Activated T-cell treated with anti-CD3 and anti-CD28 coated beads for 48 hours (primary cell): ENCODE data around the gene TMEM119.
"Not testable (repeated sequence)": the region's sequence is repeated elsewhere in the genome, so short reads cannot be mapped to it uniquely, and the experiment has no call there.

Source experiments
- DNase-seq: peaks from one replicate; pipeline ENCODE4 v3.0.0-alpha.2; 2020; ENCODE audit warnings: low read depth

Gene TMEM119

DNA sequence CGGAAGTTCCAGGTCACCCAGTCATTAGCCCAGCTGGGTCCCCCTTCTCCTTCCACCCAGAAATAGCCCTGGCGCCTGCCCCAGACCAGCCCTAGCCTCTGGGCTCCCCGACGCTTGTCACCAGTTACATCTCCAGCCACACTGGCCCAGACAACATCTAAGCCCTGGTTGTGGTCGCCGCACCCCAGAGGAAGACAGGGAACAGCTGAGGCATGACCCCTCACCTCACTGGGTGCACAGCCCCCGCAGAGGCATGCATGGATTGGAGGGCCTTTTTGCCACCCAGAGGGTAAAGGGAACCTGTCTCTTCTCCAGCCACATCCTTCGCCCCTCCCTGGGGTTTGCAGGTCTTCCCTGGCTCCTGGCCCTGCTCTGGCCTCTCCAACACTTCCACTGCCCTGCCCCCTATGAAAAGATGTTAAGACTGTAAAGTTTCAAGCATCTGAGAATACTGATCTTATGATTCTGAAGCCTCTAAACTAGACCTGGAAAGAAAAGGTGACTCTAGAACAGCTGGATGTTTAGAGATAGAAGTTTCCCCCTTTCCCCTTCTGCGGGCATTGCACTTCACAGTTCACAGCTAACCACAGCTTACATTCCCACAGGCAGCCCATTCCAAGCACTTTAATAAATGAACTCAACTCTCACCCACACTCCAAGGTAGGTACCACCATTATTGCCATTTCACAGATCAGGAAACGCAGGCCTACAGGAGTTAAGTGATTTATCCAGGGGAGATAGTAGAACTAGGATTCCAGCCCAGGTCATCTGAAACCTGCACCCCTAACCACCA lies 14.7 kb downstream of the TMEM119 start:
- no peak for DNase-seq

DNA sequence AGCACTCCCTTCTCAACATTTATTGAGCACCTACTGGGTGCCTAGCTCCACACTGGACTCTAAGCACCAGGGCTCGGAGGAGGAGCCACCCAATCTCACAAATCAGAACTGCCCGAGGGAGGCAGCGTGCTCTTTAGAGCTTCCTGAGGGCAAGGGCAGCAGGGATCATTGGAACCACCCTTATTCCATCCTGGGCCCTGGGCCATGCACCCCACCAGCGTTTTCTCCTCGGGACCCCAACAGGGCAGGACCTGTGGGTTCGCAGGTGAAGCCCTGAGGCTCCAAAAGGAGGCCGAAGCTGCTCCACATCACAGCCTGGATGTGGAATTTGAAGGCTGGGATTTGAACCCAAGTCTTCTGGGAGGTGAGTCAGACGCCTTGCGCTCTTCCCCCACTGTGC lies 15.4 kb downstream of the TMEM119 start:
- no peak for DNase-seq

- no peak for DNase-seq
Measured at GRCh38 chr12:108581311-108582227, 16.3 kb downstream of the TMEM119 start.

DNA sequence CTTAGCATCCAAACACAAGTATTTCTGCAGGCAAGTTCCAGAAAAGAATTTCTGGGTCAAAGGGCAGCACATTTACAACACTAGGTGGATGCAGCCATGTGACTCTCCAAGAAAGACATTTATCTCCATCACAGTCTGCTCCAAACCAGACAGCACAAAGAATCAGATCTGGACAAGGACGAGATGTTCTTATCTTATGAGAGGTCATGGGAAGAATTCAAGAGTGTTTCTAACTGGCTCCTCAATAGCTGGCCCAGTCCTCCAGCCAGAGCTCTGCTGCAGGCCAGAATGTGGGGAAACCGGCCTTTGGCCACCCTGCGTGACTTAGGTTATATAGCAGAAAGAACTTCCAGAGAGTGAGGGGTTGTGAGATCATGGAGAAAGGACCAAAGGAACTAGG lies 17.4 kb downstream of the TMEM119 start:
- DNase-seq: no peak

- no peak for DNase-seq
Measured at GRCh38 chr12:108578813-108579212, 19.1 kb downstream of the TMEM119 start.

GRCh38 chr12:108578264-108578663 lies 19.6 kb downstream of the TMEM119 start:
- no peak for DNase-seq

DNA sequence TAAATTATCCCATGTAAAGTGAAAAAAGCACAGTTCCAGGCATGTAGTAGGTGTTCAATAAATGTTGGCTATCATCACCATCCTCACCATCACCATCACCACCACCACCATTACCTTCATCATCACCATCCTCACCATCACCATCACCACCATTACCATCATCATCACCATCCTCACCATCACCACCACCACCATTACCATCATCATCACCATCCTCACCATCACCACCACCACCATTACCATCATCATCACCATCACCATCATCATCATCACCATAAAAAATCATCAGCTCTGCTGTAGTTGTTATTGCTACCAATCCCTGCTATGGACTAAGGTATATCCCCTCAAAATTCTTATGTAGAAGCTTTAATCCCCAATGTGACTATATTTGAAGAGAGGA lies 20.4 kb downstream of the TMEM119 start:
- no peak for DNase-seq

GRCh38 chr12:108576660-108577234 lies 21.1 kb downstream of the TMEM119 start:
- DNase-seq: no peak

DNA sequence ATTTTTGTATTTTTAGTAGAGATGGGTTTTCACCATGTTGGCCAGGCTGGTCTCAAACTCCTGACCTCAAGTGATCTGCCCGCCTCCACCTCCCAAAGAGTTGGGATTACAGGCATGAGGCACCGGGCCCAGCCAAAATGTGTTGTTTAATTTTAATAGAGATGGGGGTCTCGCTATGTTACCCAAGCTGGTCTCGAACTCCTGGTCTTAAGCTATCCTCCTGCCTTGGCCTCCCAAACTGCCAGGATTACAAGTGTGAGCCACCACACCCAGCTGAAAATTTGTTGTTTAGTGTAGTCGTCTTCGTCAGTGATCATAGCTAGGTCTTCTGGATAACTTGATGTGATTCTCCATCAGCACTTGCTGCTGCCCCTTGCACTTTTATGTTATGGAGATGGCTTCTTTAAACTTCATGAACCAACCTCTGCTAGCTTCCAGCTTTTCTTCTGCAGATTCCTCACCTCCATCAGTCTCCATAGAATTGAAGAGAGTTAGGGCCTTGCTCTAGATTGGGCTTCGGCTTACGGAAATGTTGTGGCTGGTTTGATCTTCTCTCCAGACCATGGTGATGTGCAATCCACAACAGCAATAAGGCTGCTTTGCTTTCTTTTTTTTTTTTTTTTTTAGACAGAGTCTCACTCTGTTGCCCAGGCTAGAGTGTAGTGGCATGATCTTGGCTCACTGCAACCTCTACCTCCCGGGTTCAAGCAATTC lies 22.5 kb downstream of the TMEM119 start:
- DNase-seq: no peak

GRCh38 chr12:108574276-108574675 lies 23.6 kb downstream of the TMEM119 start:
- DNase-seq: not testable (repeated sequence)

DNA sequence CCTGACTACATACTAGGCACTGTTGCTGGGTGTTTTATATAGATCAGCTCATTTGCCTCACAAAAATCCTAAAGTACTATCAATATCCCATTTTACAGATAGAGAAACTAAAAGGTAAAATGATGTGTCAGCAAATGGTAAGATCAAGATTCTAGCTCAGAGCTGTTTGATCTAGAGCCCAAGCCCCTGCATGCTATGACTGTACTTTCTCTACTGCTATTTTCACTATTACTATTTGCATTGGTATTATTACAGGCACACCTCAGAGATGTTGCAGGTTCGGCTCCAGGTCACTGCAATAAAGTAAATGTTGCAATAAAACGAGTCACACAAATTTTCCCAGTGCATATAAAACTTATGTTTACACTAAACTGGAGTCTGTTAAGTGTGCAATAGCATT lies 24.6 kb downstream of the TMEM119 start:
- no peak for DNase-seq

DNA sequence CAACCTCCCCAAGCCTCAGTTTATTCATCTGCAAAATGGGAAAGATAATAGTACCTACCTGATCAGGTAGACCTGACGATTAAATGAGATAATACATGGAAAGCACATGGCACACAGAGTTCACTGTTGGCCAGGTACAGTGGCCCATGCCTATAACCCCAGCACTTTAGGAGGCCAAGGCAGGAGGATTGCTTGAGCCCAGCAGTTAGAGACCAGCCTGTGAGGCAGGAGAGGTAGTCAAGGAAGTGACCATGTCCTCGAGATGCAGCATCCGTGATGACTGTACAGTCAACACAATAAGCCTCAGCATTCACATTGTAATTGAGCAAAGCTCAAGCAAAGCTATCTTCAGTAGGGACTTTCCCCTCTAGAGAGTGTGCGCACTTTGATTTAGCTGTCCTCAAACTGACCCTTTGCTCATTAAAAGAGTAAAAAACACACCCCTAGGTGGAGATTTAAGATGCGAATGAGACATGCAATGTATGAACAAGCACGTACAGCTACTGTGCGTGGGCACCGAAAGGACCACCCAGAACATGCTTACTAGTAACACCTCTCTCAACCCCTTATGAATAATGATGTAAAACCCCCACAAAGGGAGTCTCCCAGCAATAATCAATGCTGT lies 25.6 kb downstream of the TMEM119 start:
- DNase-seq: no peak

DNA sequence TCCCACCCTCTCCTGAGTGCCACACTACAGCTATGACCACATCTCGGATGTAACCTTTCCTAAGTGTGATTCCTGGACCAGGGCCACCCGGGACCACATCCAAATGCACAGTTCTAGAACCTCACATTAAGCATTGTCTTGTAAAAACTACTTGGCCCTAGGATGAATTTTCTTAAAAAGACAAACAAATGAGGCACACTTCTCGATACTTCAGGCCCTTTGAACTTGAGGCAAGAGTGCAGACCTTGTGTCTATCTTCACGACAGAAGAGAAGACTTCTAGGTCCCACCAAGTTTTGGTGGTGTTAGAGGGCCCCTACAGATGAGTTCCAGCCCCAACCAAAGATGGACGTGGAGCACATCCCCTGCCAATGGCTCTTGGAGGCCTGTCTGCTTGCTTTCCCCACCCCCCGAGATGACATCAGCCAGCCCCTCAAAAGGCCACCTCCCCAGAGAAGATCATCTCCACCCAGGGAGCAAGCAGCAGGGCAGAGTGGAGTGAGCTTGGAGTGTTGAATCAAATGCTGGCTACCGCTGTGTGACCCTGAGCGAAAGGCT lies 26.2 kb downstream of the TMEM119 start:
- no peak for DNase-seq

DNA sequence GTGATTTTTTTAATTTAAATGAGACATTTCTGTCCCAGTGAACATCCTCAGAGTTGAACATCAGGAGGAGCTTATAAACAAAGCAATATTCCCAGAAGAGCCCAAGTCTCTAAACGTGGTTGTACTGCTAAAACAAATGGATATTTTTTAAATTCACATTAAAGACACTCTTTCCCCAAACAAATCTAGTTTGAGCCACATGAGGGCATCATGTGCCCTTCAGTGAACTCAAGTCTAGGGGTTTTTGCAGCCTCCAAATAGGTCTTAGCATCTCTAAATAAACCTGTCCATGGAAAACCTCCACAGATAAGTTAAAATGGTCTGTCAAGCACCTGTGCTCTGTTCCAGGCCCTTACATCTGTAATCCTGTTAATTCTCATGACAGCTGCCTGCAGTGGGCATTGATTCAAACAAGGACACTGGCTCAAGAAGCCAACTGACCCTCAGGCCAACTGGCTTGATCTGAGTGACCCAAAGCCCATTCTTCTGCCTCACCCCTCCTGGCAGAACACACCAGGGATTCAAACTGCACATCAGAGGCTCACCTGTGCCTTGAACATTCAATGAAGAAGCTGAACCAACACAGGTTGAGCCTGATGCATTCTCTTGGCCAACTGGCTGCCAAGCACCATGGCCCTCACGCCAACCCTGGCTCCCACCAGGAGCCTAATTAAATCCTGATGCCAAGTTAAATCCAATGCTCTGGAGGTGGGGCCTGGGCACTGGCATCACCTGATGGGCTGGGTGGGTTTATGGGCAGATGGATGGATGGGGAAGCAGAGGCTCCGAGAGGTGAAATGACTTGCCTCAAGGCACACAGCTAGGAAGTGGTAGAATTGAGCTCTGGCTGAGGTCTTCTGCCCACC lies 26.9 kb downstream of the TMEM119 start:
- DNase-seq: no peak

GRCh38 chr12:108568338-108569154 lies 29.3 kb downstream of the TMEM119 start:
- peak; percentile 56 for DNase-seq

DNA sequence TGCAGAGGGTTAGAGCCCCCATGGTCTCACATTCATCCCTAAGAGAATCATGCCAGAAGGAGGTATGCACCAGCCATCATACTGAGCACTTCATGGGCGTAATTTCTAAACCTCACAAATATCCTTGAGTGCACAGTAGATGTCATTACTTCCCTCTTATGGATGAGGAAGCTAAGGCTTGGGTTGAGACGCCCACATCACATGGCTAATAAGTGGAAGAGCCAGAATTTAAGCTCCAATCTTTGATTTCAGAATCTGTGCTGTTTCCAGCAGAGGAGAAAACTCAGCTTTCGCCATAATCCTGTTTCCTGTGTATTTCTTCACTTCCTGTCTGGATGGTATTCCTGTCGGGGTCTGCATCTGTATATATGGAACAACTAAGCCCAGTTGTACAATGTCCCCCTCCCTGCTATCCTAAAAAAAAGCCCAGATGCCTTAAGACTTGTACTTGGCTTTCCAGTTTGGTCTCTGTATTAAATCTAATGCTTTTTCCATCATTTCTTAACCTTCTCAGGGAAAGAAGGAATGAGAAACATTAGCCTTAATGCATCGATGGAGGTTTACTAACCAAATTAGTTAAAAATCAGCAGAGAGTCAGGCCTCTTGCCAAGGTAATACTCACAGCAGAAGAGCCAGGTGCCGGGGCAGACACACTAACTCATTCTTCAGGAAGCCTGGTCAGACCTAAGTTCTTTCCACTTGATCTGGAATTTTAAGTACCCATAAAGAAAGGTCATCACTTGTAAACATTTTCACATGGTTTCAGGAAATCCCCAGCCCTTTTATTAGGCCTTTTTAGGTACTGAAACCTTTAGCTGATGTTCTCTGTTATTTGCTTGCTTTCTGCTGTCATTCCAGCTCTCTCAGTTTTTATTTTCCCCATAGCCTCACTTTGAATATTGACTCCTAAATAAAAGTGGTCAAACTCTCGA lies 30.2 kb downstream of the TMEM119 start:
- no peak for DNase-seq

- DNase-seq: no peak
Measured at GRCh38 chr12:108566452-108566851, 31.4 kb downstream of the TMEM119 start.

GRCh38 chr12:108565976-108566375 lies 31.9 kb downstream of the TMEM119 start:
- DNase-seq: peak; percentile 37
